DND-41 (cell line): ENCODE data around the gene SLC36A2.

ENCODE experiments used
- ATAC-seq: fragments of 200-7000 bp; cut with Tn5 transposase; 3 replicates; pipeline ENCODE4 v1.9.1; 2021; ENCODE audit warnings: low read depth; ENCODE audit not compliant: insufficient read depth
- DNase-seq: peaks from one replicate; pipeline ENCODE4 v3.0.0-alpha.2; 2020
- H2AFZ ChIP-seq: 2 replicates; pipeline ENCODE4 v1.6.0; 2012; ENCODE audit warnings: low read depth, low read length
- H3K27ac ChIP-seq: 2 replicates; pipeline ENCODE4 v1.5.1; 2012; ENCODE audit warnings: low read length, inconsistent platforms
- H3K27me3 ChIP-seq: fragments of 200-600 bp; sonication (generic); 2 replicates; pipeline ENCODE4 v1.6.0; 2012; ENCODE audit warnings: low read length, mild to moderate bottlenecking, inconsistent platforms; ENCODE audit not compliant: insufficient read depth, poor library complexity
- H3K36me3 ChIP-seq: 2 replicates; pipeline ENCODE4 v1.5.1; 2012; ENCODE audit warnings: low read length, inconsistent platforms; ENCODE audit not compliant: insufficient read depth
- H3K4me1 ChIP-seq: 2 replicates; pipeline ENCODE4 v1.5.1; 2012; ENCODE audit warnings: mild to moderate bottlenecking, low read length; ENCODE audit not compliant: insufficient read depth
- H3K4me2 ChIP-seq: 2 replicates; pipeline ENCODE4 v1.6.0; 2012; ENCODE audit warnings: mild to moderate bottlenecking, moderate library complexity, low read length, inconsistent platforms; ENCODE audit not compliant: insufficient read depth
- H3K4me3 ChIP-seq, 2 experiments: fragments of 200-600 bp in 1 of 2; shearing (Covaris generic) in 1 of 2; 2 replicates each; pipeline ENCODE4 v1.5.1; 2012 to 2016; ENCODE audit warnings: inconsistent platforms in 2 of 2, low read length in 2 of 2, mild to moderate bottlenecking in 2 of 2, low read depth in 1 of 2, moderate library complexity in 1 of 2
- H3K79me2 ChIP-seq: 2 replicates; pipeline ENCODE4 v1.6.0; 2012; ENCODE audit warnings: low read length, inconsistent platforms; ENCODE audit not compliant: insufficient read depth
- H3K9ac ChIP-seq: 2 replicates; pipeline ENCODE4 v1.6.0; 2012; ENCODE audit warnings: low read depth, mild to moderate bottlenecking, inconsistent platforms, low read length, moderate library complexity
- H3K9me3 ChIP-seq: 2 replicates; pipeline ENCODE4 v1.5.1; 2012; ENCODE audit warnings: low read length, moderate library complexity, mild to moderate bottlenecking, inconsistent platforms; ENCODE audit not compliant: insufficient read depth, severe bottlenecking
- H4K20me1 ChIP-seq: 2 replicates; pipeline ENCODE4 v1.6.0; 2012; ENCODE audit warnings: low read length; ENCODE audit not compliant: insufficient read depth
- EZH2 ChIP-seq: IDR thresholded peaks from 3 replicates; pipeline ENCODE4 v1.6.1; 2012; ENCODE audit warnings: borderline replicate concordance, low read depth, mild to moderate bottlenecking, moderate library complexity, low read length, inconsistent platforms; ENCODE audit not compliant: severe bottlenecking
- TF ChIP-seq, protein P1 (sequence below): IDR thresholded peaks from 2 replicates; pipeline ENCODE4 v1.5.1; 2012; ENCODE audit warnings: borderline replicate concordance, low read length, moderate library complexity, mild to moderate bottlenecking; ENCODE audit not compliant: poor library complexity, severe bottlenecking; ENCODE audit errors: extremely low read depth

SLC36A2 gene

GRCh38 chr5:151363673-151364072 is 16.3 kb upstream of the SLC36A2 start:
- Histone ChIP-seq H3K27me3 (no peaks in the 10 kb centered on the region), H3K4me2 (no peak overlapping the region), H3K9me3 (peaks cover 30% of the 10 kb centered on the region), H3K4me1 (no peaks in the 10 kb centered on the region), H3K4me3 (no peak overlapping the region), H3K27ac (no peak overlapping the region), H3K9ac (no peak overlapping the region), H2AFZ (no peak overlapping the region), H3K79me2 (no peaks in the 10 kb centered on the region), H3K36me3 (no peaks in the 10 kb centered on the region), H4K20me1 (no peaks in the 10 kb centered on the region)
- DNase-seq, result no peak
- ATAC-seq, result no peak
- TF ChIP-seq EZH2, result no peak
- TF ChIP-seq, protein P1, sequence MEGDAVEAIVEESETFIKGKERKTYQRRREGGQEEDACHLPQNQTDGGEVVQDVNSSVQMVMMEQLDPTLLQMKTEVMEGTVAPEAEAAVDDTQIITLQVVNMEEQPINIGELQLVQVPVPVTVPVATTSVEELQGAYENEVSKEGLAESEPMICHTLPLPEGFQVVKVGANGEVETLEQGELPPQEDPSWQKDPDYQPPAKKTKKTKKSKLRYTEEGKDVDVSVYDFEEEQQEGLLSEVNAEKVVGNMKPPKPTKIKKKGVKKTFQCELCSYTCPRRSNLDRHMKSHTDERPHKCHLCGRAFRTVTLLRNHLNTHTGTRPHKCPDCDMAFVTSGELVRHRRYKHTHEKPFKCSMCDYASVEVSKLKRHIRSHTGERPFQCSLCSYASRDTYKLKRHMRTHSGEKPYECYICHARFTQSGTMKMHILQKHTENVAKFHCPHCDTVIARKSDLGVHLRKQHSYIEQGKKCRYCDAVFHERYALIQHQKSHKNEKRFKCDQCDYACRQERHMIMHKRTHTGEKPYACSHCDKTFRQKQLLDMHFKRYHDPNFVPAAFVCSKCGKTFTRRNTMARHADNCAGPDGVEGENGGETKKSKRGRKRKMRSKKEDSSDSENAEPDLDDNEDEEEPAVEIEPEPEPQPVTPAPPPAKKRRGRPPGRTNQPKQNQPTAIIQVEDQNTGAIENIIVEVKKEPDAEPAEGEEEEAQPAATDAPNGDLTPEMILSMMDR, result no peak

DNA sequence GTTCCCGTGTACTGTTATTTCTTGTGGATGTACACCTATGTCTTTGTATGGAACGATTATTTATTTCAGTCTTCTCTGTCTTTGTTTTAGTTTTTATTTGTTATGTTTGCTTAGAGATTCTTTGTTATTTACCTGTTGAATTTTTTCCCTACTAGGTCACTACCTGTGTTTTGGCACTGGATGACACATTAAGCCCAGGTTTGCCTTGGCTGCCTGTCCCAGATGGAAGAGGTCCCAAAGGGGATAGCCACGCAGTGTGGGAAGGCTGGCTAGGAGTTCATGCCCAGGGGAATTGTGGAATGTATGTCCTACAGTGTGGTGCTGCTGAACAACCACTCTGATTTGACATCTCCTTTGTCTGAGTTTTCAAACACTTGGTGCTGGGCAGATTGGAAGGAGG is 15.6 kb upstream of the SLC36A2 start:
- peaks cover 27% of the 10 kb centered on the region for H3K9me3 ChIP-seq
- DNase-seq (no peak), ATAC-seq (no peak)
- H3K79me2 ChIP-seq, result no peaks in the 10 kb centered on the region
- no peak overlapping the region for H3K4me3 ChIP-seq
- no peak overlapping the region for H3K27ac ChIP-seq
- H2AFZ ChIP-seq, result no peak overlapping the region
- H4K20me1 ChIP-seq, result no peaks in the 10 kb centered on the region
- H3K36me3 ChIP-seq, result no peaks in the 10 kb centered on the region
- no peak overlapping the region for H3K9ac ChIP-seq
- TF ChIP-seq, protein P1, result no peak
- TF ChIP-seq EZH2, result no peak
- H3K4me2 ChIP-seq, result no peak overlapping the region
- H3K27me3 ChIP-seq, result no peaks in the 10 kb centered on the region
- H3K4me1 ChIP-seq, result no peaks in the 10 kb centered on the region

DNA sequence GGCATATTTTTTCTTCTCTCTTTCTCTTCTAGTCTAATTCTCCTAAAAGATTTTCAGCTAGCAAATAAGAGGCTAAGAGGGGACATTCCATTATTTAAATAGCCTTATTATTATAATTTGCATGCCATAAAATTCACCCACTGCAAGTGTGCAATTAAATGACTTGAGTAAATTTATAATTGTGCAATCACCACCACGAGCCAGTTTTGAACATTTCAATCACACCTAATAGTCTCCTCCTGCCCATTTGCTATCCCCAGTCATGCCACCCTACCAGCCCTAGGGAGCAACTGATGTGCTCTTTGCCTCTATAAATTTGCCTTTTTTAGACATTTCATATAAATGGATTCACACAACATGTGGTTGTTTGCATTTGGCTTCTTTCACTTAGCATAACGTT is 12.0 kb upstream of the SLC36A2 start:
- ATAC-seq (no peak), DNase-seq (no peak)
- no peak overlapping the region for H3K4me3 ChIP-seq
- H3K79me2 ChIP-seq, result no peaks in the 10 kb centered on the region
- H3K9ac ChIP-seq, result no peak overlapping the region
- no peak overlapping the region for H3K4me2 ChIP-seq
- no peaks in the 10 kb centered on the region for H3K4me1 ChIP-seq
- no peaks in the 10 kb centered on the region for H4K20me1 ChIP-seq
- no peak overlapping the region for H2AFZ ChIP-seq
- H3K36me3 ChIP-seq, result no peaks in the 10 kb centered on the region
- no peaks in the 10 kb centered on the region for H3K27me3 ChIP-seq
- TF ChIP-seq EZH2, result no peak
- TF ChIP-seq, protein P1, result no peak
- H3K27ac ChIP-seq, result no peak overlapping the region
- peaks cover 4% of the 10 kb centered on the region for H3K9me3 ChIP-seq

GRCh38 chr5:151357792-151358191 is 10.4 kb upstream of the SLC36A2 start:
- no peaks in the 10 kb centered on the region for H3K4me1 ChIP-seq
- H3K79me2 ChIP-seq, result no peaks in the 10 kb centered on the region
- H3K27ac ChIP-seq, result no peak overlapping the region
- DNase-seq, result no peak
- no peak overlapping the region for H3K4me3 ChIP-seq
- no peak overlapping the region for H2AFZ ChIP-seq
- no peak overlapping the region for H3K9ac ChIP-seq
- ATAC-seq, result no peak
- no peaks in the 10 kb centered on the region for H4K20me1 ChIP-seq
- peaks cover 4% of the 10 kb centered on the region for H3K9me3 ChIP-seq
- no peaks in the 10 kb centered on the region for H3K27me3 ChIP-seq
- H3K4me2 ChIP-seq, result no peak overlapping the region
- TF ChIP-seq, protein P1, result no peak
- no peak for TF ChIP-seq EZH2
- no peaks in the 10 kb centered on the region for H3K36me3 ChIP-seq
